Activated CD8-positive, alpha-beta memory T cell treated with anti-CD3 and anti-CD28 coated beads for 1 hour (primary cell): ENCODE data around the gene IFITM2.
"Not testable (repeated sequence)": the region's sequence is repeated elsewhere in the genome, so short reads cannot be mapped to it uniquely, and the experiment has no call there.

Experiments
- DNase-seq, 2 donors: peaks; one replicate each; pipeline ENCODE4 v3.0.0-alpha.2; 2020; ENCODE audit warnings: low read depth in 1 of 2; ENCODE audit errors: extremely low read depth in 1 of 2

The IFITM2 gene

GRCh38 chr11:324593-325517 lies 17.2 kb downstream of the IFITM2 start:
- not testable (repeated sequence) for DNase-seq

- DNase-seq: no peak
These were observed 18.4 kb downstream of the IFITM2 start for GRCh38 chr11:325796-326591.

GRCh38 chr11:326592-326841 lies 18.9 kb downstream of the IFITM2 start:
- no peak for DNase-seq

GRCh38 chr11:326842-327580 lies 19.4 kb downstream of the IFITM2 start:
- DNase-seq: peak in 1 of 2 donors; percentile 60

GRCh38 chr11:327581-327923 lies 19.9 kb downstream of the IFITM2 start:
- no peak for DNase-seq

GRCh38 chr11:328012-328411 lies 20.4 kb downstream of the IFITM2 start:
- no peak for DNase-seq

- not testable (repeated sequence) for DNase-seq
These were observed 21.0 kb downstream of the IFITM2 start for GRCh38 chr11:328516-329100.

GRCh38 chr11:329886-330253 lies 22.3 kb downstream of the IFITM2 start:
- no peak for DNase-seq

- DNase-seq: no peak
These were observed 22.7 kb downstream of the IFITM2 start for GRCh38 chr11:330307-330693.

- no peak for DNase-seq
These were observed 23.2 kb downstream of the IFITM2 start for GRCh38 chr11:330694-331357.

- DNase-seq: no peak
These were observed 23.9 kb downstream of the IFITM2 start for GRCh38 chr11:331358-332060.

- DNase-seq: no peak
These were observed 25.2 kb downstream of the IFITM2 start for GRCh38 chr11:332651-333480.

- DNase-seq: not testable (repeated sequence)
These were observed 26.1 kb downstream of the IFITM2 start for GRCh38 chr11:333616-334263.

GRCh38 chr11:334264-334994 lies 26.8 kb downstream of the IFITM2 start:
- no peak for DNase-seq

GRCh38 chr11:335779-336658 lies 28.4 kb downstream of the IFITM2 start:
- no peak for DNase-seq

- no peak for DNase-seq
These were observed 29.1 kb downstream of the IFITM2 start for GRCh38 chr11:336659-337198.

GRCh38 chr11:337711-338110 lies 30.1 kb downstream of the IFITM2 start:
- DNase-seq: no peak
